Hematopoietic multipotent progenitor cell treated with erythropoietin and hydrocortisone succinate and interleukin-3 and kit ligand, for 4 days (in vitro differentiated cells): Measurements from ENCODE around the gene WWOX.
A peak's percentile ranks its signal among the peaks of the same experiment; 100 is the strongest.

Source experiments
- DNase-seq: peaks from one replicate; pipeline ENCODE4 v3.0.0-alpha.2; 2015

WWOX gene

DNA sequence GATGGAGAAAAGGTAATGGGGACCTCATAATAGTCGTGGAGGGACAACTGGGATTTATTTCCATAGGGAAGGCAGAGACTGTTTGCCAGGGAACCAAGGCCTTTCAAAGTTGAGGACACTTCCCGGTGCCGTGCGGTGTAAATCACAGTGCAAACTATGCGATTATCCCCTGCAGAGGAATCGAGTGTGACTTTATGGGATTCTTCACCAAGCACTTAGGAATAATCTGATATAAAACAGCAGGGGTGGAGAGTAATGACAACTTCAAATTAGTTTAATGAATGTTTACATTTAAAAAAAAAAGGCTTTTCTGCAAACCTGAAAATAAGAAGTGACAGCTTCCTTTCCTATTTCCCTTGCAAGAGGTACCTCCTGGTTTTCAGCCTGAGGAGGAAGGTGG lies 962.9 kb downstream of the WWOX start:
- no peak for DNase-seq

DNA sequence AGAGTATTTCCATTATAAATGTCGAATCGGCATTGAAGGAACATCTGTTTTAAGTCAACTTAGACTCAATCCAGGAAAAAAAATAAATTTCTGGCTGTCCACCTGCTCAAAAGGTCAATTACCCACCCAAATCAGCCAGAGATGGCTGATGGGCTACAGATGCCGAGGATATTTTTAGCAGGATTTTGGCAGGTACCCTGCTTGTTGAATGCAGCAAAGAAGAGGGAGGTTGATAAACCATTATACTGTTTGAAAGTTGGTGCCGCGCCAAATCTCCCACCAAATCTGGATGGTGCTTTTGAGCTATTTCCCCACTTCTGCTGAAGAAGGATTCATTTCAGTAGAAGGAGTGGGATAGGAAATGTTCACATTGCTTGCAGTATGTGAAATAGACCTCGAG lies 963.4 kb downstream of the WWOX start:
- DNase-seq: no peak

DNA sequence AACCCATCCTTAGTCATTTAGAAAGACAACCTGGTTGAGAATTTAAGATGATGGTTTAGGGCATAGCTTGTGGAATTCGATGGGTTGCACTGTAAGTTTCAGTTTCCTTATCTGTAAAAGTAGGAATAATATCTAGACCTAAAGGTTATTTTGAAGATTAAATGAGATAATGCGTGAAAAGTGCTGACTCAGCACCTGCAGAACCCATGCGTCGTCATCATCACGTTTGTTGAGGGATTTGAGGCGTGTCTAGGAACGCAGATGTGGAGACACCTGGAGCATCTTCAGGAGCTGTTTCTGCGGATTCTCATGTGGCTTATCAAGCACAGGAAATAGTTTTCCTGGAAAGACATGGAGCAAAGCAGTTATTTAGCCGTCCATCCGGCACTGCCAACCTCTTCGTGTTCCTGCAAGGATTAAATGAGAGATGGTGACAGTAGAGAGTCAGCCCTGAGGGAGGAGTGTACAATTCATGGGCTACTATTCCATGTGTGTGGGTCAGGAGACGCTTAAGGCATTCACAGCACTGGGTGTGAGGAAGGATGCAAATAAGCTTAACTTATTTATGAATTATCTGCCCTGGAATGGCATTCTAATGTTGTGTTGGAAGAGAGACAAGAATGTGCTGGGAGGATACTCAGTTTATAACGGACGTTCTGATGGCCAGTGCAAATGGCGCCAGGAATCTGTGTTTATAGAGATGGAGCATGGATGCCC lies 965.0 kb downstream of the WWOX start:
- no peak for DNase-seq

DNA sequence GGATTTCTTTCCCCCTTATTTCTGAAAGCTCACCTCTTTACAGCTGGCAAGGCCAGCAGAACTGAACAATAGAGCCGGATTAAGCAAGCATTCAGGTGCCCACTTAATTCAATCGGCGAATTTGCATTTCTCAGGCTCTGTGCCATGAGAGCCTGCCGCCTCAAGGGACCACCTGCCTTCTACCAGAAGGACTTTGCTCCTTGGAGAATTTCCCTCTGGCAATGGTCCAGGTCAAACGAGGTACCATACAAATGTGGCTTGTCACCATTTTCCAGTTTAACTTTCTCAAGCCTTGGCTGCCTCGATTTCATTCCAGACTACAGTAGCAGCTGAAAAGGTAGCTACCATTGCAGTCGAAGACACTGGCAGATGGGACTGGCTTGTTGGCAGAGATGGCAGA lies 967.1 kb downstream of the WWOX start:
- no peak for DNase-seq

DNA sequence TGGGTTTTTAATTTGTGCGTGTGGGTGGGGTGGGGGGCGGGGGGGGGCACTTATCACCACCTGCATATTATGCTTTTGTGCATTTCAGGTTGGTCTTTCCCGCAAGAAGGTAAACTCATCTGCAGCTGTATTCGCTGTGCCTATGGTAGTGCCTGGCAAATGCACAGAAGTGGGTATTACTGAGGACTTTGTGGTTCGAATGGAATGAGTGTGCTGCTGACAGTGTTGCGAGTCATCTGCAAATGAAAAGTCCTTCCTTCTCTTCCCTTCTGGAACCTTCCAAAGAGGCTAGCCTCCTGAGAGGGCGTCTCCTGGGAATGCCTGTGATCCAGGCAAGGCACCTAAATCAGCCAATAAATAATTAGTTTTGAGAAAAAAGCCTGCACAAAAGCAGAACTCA lies 968.1 kb downstream of the WWOX start:
- no peak for DNase-seq

DNA sequence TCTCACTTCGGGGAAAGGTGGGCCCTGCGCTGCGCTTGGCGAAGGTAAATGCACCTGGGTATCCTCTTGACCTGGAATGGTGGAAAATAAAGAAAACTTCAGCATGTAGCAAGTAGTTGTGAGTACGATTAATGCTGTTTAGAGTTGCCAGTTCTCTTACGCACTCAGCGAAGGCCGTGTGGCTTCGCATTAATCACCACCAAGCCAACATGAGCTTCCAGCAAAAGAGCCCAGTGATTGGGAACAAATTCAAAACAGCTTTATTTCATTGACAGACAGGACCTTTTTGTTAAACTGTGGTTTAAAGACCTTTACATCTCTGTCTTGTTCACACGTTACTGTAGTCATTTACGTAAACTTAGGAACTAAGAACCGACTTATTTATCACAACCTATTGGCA lies 969.7 kb downstream of the WWOX start:
- DNase-seq: no peak

DNA sequence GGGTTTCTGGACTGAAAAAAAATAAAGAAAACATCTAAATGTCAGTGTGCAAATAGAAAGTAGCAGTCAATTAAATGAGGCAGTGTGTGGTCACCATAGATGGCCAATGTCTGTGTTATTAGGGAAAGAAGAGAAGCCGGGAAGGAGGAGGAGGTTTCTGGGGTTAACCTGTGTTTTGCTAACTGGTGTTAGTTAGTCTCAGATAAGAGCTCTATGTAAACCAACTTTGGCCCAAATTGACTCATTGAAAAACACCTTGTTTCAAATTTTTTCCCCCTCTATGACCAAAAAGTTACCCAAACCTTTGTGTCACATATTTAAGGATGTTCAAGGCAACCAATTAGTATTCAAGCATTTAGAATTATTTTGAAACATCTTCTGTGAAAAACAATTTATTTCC lies 970.2 kb downstream of the WWOX start:
- no peak for DNase-seq

DNA sequence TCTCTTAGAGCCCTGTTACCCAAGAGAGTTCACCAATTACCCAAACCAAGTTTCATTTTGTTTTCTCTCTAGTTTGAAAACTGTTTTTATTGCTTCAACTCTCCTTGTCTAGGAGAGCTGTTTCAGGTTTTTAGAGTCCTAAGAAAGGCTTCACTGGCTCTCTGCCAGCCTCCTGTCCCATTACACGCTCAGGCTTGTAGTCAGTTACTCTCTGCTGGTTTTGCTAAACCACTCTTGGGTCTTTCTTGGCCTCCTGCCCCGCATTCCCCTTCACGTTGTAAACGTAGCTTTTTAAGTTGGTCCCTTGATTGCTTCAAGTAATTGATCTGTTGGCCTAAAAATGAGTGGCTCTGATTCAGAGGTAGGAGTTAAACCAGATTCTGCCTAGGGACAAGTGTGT lies 972.0 kb downstream of the WWOX start:
- peak; percentile 31 for DNase-seq

DNA sequence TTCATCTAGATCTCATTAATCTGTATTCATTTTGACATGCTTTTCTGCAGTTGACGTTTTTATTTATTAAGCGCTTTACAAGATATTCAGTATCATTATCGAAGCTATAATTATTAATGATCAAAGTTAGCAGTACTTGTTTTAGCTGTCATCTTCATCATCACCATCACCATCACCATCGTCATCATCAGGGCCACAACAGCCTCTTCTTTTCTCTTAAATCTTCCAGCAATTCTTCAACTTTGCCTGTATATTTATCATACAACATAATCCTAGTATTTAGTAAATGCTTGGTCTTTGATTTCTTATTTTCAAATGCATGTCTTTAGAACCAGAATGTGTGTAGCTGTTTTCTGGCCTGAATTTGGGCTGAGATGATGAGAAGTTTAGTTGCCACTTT lies 973.1 kb downstream of the WWOX start:
- DNase-seq: no peak

DNA sequence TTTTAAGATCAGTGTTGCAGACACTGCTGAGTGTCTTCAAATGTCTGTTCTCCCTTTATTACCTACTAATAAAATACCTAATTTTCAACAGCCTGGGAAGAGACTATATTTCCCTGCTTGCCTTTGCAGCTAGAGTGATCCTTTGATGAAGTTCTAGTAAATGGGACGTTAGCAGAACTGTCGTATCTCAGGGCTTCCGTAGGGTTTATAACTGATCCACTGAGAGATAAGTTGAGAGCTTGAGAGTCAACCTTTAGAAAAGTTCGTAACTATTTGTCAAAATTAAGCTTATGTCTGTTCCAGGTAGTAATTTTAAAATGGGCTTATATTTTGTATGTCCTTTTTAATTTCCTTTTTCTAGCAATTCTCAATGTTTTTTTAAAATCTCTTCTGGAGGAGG lies 974.1 kb downstream of the WWOX start:
- peak; percentile 41 for DNase-seq

DNA sequence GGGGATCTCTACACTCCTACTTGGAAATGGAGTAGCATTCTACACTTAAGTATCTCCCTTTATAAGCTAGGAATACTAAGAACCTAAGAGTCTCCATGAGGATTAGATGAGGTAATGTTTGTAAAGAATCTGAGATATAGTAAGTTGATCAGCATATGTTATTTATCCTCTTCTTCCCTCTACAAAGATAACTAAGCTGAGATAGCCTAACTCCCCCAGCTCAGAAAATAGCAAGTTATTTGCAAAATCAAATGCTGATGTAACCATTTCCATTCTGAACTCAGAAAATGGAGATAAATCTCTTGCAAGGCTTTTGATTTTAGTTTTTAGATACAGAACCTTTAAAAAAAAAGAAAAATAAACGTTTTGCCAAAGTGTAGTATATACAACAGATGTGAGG lies 975.1 kb downstream of the WWOX start:
- DNase-seq: no peak

DNA sequence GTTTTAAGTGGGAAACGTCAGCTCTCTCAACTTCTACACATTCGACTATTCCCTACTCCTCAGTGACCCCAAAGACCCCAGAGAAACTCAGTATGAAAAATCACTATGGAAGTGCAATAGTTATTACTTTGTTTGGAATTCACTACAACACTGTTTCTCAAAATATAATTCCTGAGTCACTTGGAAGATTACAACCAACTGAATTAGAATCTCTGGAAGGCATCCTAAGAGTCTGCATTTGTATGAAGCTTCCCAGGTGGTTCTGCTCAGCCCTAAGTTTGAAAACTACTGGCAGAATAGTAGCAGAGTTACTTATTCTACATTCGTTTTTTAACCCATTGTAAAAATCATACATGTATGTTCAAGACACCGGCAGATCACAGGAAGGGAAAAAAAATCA lies 975.5 kb downstream of the WWOX start:
- no peak for DNase-seq

DNA sequence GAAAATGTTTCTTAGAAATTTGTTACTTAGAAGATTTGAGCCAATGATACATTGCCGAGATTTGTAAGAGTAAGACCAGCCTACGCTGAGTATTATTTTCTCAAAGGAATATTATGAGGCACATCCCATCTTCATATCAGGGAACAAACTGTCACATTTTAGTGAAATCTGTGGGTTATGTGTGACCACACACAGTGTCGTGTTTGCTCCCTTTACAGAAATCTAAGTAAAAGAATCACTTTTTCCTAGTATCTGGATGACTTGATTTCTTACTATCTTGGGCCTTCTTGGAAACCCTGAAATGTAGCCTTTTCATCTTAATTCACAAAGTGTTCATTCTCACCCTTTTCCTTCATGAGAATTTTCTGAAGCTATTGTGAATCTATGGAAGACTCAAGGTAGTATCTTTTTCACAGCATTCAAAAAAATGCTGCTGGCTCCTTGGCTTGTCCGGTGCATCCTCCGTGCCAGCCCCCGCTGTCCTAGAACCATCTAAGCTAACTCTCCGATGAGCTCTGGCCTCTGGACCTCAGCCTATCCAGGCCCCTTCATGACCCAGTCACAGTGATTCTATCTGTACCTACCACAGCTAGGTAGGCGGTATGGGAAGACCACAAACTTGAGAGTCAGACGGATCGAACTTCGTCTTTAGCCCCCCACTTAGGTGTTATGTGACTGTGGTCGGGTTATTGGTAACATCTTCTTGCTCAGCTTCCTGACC lies 976.8 kb downstream of the WWOX start:
- no peak for DNase-seq

DNA sequence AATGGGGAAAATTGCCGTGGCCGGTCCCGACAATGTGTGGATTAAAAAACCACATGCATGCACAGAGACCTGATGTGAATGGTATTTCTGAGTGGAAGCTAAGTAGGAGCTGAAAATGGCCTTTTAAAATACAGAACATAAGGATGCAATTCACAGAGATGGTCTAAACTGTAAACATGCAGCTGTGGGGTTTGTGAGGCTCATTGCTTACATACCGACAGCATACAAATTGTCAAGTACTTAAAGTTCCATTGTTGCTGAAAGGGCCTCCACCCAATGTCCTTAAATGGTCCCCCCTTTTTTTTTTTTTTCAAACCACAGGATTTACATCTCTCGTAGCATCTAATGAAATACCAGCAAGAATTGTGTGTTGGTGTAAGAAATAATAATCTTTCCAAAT lies 977.9 kb downstream of the WWOX start:
- DNase-seq: no peak

DNA sequence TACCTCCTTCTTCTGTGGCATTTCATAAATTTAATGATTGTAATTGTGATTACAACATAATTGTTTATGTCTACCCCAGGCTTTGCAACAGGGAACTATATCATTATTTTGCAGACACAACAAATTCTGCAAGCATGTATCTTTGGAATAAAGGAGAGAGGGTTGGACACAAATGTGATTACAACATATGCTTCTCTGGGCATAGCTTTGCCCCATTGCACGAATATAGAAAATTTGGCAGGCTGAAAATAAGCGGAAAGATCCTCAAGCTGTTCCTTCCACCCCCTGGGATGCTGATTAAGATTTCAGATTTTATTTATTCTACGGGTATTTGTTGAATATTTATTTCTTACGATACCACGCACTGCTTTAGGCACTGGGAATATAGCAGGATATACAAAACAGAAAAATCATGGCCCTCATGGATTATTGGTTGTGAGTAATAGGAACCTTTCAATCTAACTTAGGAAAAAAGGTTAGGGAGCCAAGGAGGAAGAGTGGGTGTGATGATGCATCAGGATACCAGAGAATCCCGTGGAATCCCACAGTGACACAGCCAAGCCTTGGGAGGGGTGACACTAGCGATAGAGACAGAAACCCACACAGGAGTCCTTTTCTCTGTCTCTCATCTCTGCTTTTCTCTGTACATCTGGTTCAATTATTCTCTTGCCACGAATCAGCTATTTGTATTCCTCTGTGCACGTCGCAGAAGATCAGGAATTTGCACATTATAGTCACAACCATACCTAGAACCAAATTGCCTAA lies 980.4 kb downstream of the WWOX start:
- DNase-seq: no peak

DNA sequence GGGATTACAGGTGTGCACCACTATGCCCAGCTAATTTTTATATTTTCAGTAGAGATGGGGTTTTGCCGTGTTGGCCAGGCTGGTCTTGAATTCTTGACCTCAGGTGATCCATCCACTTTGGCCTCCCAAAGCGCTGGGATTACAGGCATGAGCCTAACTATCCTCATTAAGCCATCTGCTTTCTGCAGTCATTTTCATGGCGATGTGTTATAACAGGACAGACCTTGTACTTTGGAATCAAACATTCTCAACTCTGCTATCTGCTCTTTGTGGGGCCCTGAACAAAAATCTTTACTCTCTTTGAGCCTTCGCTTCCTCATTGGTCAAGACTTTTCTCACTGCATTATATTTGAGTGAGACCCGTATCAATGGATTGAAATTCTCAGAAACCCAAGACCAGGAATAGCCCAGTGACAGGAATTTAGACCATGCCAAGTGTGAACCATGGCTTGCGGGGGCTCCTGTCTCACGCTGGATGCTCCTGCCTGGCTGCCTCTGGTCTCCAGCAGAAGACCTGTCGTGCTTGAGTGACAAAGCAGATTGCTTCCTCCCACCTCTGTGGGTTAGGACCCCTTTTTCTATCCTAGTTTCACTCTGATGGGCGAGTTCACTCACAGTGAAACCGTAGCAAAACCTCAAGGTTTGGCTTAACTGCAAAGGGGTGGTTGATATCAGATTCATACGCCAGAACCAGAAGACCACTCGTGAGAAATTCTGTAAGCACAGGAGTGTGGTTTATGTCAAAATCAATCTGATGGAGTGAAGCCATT lies 982.0 kb downstream of the WWOX start:
- DNase-seq: no peak

DNA sequence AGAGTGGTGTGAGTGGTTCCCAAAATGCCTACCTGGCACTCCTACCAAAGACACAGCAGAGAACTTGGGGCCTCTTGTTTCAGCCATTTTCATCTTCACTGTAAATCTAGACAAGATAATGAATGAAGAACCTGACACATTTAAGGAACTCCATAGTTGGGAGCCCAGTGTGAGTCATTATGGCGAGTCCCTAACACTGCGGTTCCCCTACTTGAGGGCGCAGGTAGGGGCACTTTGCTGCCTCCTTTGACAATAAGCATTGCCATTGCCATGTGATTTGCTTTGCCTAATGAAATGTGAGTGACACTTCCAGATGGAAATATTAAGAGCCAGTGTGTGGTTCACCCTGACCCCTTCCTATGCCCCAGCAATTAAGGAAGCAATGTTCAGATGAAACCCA lies 983.5 kb downstream of the WWOX start:
- no peak for DNase-seq

DNA sequence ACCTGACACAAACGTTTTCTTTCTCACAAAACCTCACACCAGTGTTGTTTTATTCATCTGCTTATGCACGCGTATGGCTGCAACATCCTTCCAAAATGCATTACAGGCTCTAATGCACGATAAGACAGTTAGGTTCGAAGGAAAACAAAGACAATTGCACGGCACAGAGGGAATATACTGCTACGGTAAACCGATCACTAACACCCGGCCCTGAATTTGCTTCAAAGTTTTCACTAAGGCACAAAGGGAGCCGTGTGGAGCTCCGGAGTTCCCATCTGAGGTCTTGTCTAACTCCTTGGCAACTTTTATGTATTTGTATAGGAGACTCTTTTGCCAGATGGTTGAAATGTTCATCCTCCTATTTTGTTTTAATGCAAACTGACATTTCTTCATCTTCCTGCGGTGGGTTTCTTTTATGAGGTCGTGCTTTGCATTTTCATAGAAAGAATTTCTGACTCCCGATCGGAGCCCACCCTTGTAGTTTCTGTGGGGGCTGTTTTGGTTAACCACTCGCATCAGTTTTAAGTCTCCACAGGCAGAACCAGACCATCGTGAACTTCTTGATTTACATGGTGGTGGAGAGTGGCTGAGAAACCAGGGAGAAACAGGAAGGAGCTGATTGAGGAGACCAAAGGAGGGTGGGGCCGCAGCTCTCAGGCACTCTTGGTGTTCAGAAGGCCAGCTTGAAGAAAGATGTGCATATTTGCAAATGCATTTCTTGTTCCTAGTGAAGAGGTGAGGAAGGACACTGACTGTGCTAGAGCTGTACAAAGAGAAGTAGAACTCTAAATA lies 984.2 kb downstream of the WWOX start:
- peak; percentile 51 for DNase-seq

DNA sequence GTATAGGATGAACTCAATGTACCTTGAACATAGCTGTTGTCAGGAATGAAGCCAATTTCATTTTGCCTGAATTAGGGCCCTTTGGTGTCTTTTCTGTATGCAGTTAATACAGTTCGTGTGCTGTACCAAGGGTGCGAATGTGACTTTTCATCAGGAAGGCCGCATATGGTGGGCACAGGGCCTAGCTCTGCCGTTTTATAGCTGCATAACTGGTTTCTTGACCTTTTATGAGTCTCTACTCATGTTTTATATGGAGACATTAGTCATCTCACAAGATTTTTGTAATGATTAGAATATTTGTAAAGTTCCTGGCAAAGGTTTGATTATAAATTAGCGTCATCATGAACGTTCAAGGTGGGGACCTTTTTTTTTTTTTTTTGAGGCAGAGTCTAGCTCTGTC lies 989.5 kb downstream of the WWOX start:
- no peak for DNase-seq

DNA sequence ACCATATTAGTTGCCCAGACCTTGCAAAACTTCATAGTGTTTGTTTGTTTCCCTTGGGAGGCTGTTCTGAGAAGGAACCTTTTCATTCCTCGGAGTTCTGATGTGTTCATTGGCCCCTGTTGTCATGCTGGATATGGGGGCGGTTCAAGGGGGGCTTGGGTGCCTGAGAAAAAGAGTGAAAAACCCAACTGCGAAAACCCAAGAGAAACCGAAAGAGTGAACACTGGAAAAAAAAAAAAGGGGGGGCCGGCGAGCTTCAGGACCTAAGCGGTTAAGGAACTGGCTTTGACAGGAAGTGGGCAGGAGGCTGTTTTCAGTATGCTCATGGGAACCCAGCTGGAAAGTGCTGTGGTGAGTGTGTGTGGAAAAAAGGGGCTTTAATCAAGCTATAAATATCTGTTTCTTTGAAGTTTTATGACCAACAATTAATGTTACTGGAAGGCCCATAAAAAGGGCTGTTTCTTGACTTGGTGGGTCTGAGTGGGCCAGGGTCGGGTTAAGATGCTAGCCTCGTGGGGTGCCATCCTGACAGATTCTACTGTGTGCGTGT lies 990.4 kb downstream of the WWOX start:
- peak; percentile 95 for DNase-seq

DNA sequence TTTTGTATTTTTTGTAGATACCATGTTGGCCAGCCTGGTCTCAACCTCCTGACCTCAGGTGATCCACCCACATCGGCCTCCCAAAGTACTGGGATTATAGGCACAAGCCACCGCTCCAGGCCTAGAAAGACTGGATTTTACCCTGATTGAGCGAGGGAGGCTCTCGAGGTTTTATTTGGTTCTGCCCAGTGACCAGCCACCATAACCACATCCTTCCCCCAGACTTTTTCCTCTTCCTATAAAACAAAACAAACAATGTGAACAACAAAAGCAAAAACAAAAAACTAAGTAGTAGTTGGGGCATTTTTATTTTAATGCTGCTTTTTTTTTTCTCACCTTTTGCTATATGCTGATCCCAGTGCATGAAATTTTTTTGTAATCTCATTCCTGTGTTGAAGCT lies 991.5 kb downstream of the WWOX start:
- DNase-seq: peak; percentile 24

DNA sequence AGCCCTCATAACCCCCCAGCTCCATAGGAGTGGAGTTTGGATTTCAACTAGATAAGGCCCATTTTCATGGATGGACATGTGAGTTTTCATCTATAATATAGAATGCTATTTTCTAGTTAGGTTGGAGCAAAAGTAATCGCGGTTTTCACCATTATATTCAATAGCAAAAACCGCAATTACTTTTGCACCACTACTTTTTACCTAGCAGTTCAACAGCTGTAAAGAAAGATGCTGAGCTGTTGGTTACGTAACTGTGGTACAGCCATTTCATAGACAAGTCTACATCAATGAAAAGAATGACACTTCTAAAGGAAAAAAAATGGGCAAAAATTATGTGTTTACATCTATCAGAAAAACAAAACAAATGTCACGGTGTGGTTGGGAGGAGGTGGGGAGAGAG lies 993.4 kb downstream of the WWOX start:
- DNase-seq: peak; percentile 38
